Spleen (tissue), 7 donors: Measurements from ENCODE around the gene MAPK4.

Experiments
- CTCF ChIP-seq, 11 experiments: fragments of 200-600 bp in 7 of 11; fragments of 450-650 bp in 4 of 11; sonication (generic) in 4 of 11; IDR thresholded peaks in 8 of 11; conservative IDR thresholded peaks in 3 of 11; 1 replicate in 7 of 11; 2 replicates in 4 of 11; pipeline versions ENCODE4 v1.4.0 to v1.8.0; 2016 to 2021; ENCODE audit warnings: antibody characterized with exemption in 11 of 11, inconsistent platforms in 4 of 11, mild to moderate bottlenecking in 1 of 11
- POLR2A ChIP-seq, 3 donors: fragments of 450-650 bp; IDR thresholded peaks; one replicate each; pipeline ENCODE4 v1.5.1; 2017; ENCODE audit warnings: antibody characterized with exemption in 3 of 3, mild to moderate bottlenecking in 1 of 3
- donor health status: DM: no; HTN: no; CAD: no; lungs with moderate emphysema.
- donor health status: DM: no; HTN: no; CAD: no.
- donor health status: DM: no; HTN: no; CAD: no.

- TF ChIP-seq CTCF (IDR thresholded peaks at IDR 0.05 in 8 of 11, conservative IDR thresholded peaks at IDR 0.05 in 3 of 11) = no peak
- no peak for TF ChIP-seq POLR2A (IDR thresholded peaks at IDR 0.05)
Observed at GRCh38 chr18:50639711-50640110, 79.8 kb downstream of the MAPK4 start.
